Ecto neural progenitor cell (in vitro differentiated cells): Measurements from ENCODE around the gene CA6.
"Not testable (repeated sequence)": the region's sequence is repeated elsewhere in the genome, so short reads cannot be mapped to it uniquely, and the experiment has no call there.

Experiments used
- DNase-seq: peaks from one replicate; pipeline ENCODE4 v3.0.0-alpha.2; 2018; ENCODE audit warnings: low spot score

Gene CA6

GRCh38 chr1:9004700-9005394 is 59.2 kb downstream of the CA6 start:
- peak; percentile 87 for DNase-seq

- DNase-seq, result no peak
Measured at GRCh38 chr1:9005395-9005708, 59.7 kb downstream of the CA6 start.

- DNase-seq, result no peak
Measured at GRCh38 chr1:9006956-9007615, 61.4 kb downstream of the CA6 start.

- DNase-seq, result no peak
Measured at GRCh38 chr1:9008236-9008635, 62.6 kb downstream of the CA6 start.

GRCh38 chr1:9009438-9010370 is 64.0 kb downstream of the CA6 start:
- DNase-seq, result peak; percentile 78

GRCh38 chr1:9010781-9011323 is 65.2 kb downstream of the CA6 start:
- DNase-seq, result no peak

- no peak for DNase-seq
Measured at GRCh38 chr1:9013819-9014218, 68.2 kb downstream of the CA6 start.

GRCh38 chr1:9014475-9015375 is 69.1 kb downstream of the CA6 start:
- no peak for DNase-seq

- no peak for DNase-seq
Measured at GRCh38 chr1:9016455-9016854, 70.8 kb downstream of the CA6 start.

GRCh38 chr1:9018333-9018732 is 72.7 kb downstream of the CA6 start:
- no peak for DNase-seq

- no peak for DNase-seq
Measured at GRCh38 chr1:9019896-9020295, 74.2 kb downstream of the CA6 start.

- no peak for DNase-seq
Measured at GRCh38 chr1:9020305-9020704, 74.6 kb downstream of the CA6 start.

- not testable (repeated sequence) for DNase-seq
Measured at GRCh38 chr1:9022026-9022738, 76.5 kb downstream of the CA6 start.

GRCh38 chr1:9022773-9023172 is 77.1 kb downstream of the CA6 start:
- no peak for DNase-seq
